ENCODE measurements around the gene IGFLR1. TPM values are rescaled to one million over a fixed set of nuclear protein-coding genes. Genes with fewer than 3 reads are reported as not detected.

The IGFLR1 gene
- total and polyA plus RNA-seq, 9 of the 15 experiments (the other 6 are each of a cell fraction or from before 2014, with no cell fraction given), result 1.0 to 14.3 (median 4.6) TPM

DNA sequence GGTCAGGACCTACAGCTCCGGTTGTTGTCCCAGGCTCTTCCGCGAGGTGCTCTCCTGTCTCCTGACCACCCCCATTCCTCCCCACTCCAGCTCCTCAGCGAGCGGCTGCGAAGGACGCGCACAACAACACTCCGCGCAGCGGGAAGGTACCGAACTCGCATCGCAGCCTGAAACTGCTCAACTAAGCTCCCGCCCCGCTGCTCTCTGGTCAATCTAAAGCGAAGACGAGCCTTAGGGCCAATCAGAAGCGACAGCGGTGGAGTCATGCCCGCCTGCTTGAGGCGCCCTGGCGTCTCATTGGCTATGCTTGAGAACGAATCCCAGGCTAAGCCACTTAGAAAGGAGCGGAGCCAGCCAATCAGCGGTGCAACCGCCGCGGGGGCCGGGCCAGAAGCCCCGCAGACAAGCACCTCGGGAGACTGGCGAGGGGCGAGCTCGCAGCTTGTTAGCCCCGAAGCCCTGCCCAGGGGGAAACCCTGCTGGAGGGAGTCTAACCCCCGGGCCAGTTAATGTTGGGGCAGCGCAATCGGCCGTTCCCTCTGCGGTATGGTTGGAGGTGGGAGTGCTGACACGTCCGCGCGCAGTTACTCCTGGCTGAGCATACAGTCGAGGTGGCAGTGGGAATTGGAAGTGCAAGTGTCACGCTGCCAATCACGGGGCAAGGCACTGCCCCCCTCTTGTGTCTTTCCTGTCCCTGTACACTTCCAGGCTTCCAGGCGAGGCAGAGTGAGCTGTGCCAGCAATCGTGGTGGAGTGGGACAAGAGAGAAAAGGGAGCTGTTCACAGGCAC is 39.8 kb downstream of the IGFLR1 start (continued):
- TF ChIP-seq SPI1 (IDR thresholded peaks at IDR 0.05; ENCODE audit: borderline replicate concordance, low read depth, low read length) (no peak), RBM39 (optimal IDR thresholded peaks at IDR 0.05; ENCODE audit: low read depth, low read length) (no peak), ERF (CRISPR knock-in tag; IDR thresholded peaks at IDR 0.05) (no peak), STAT5B (CRISPR knock-in tag; IDR thresholded peaks at IDR 0.05) (no peak), CTBP1 (IDR thresholded peaks at IDR 0.05; ENCODE audit: borderline replicate concordance) (peak; percentile 74), TEAD1 (CRISPR knock-in tag; IDR thresholded peaks at IDR 0.05) (no peak), MYC (IDR thresholded peaks at IDR 0.05; ENCODE audit: low read depth, low read length) (no peak), MYC (CRISPR knock-in tag; IDR thresholded peaks at IDR 0.05; ENCODE audit: borderline replicate concordance, low read depth) (no peak), FOXA3 (CRISPR knock-in tag; conservative IDR thresholded peaks at IDR 0.05 in 1 of 2, IDR thresholded peaks at IDR 0.05 in 1 of 2) (no peak), POLR2B (IDR thresholded peaks at IDR 0.05; ENCODE audit: low read depth, partially characterized antibody) (no peak), ZNF408 (CRISPR knock-in tag; IDR thresholded peaks at IDR 0.05; ENCODE audit: low read depth) (no peak), ZNF699 (CRISPR knock-in tag; IDR thresholded peaks at IDR 0.05; ENCODE audit: insufficient replicate concordance) (no peak), ZNF174 (CRISPR knock-in tag; IDR thresholded peaks at IDR 0.05) (no peak), U2AF1 (optimal IDR thresholded peaks at IDR 0.05; ENCODE audit: low read depth, low read length) (no peak), ZNF23 (CRISPR knock-in tag; IDR thresholded peaks at IDR 0.05) (no peak)
- TF ChIP-seq, protein P1, sequence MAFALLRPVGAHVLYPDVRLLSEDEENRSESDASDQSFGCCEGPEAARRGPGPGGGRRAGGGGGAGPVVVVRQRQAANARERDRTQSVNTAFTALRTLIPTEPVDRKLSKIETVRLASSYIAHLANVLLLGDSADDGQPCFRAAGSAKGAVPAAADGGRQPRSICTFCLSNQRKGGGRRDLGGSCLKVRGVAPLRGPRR (CRISPR knock-in tag; IDR thresholded peaks at IDR 0.05), result no peak
- TF ChIP-seq, protein P2, sequence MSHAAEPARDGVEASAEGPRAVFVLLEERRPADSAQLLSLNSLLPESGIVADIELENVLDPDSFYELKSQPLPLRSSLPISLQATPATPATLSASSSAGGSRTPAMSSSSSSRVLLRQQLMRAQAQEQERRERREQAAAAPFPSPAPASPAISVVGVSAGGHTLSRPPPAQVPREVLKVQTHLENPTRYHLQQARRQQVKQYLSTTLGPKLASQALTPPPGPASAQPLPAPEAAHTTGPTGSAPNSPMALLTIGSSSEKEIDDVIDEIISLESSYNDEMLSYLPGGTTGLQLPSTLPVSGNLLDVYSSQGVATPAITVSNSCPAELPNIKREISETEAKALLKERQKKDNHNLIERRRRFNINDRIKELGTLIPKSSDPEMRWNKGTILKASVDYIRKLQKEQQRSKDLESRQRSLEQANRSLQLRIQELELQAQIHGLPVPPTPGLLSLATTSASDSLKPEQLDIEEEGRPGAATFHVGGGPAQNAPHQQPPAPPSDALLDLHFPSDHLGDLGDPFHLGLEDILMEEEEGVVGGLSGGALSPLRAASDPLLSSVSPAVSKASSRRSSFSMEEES (CRISPR knock-in tag; IDR thresholded peaks at IDR 0.05), result no peak
- TF ChIP-seq, protein P3, sequence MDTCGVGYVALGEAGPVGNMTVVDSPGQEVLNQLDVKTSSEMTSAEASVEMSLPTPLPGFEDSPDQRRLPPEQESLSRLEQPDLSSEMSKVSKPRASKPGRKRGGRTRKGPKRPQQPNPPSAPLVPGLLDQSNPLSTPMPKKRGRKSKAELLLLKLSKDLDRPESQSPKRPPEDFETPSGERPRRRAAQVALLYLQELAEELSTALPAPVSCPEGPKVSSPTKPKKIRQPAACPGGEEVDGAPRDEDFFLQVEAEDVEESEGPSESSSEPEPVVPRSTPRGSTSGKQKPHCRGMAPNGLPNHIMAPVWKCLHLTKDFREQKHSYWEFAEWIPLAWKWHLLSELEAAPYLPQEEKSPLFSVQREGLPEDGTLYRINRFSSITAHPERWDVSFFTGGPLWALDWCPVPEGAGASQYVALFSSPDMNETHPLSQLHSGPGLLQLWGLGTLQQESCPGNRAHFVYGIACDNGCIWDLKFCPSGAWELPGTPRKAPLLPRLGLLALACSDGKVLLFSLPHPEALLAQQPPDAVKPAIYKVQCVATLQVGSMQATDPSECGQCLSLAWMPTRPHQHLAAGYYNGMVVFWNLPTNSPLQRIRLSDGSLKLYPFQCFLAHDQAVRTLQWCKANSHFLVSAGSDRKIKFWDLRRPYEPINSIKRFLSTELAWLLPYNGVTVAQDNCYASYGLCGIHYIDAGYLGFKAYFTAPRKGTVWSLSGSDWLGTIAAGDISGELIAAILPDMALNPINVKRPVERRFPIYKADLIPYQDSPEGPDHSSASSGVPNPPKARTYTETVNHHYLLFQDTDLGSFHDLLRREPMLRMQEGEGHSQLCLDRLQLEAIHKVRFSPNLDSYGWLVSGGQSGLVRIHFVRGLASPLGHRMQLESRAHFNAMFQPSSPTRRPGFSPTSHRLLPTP (IDR thresholded peaks at IDR 0.05; ENCODE audit: borderline replicate concordance, extremely low read depth, insufficient read length), result peak; percentile 27
- TF ChIP-seq, protein P4, sequence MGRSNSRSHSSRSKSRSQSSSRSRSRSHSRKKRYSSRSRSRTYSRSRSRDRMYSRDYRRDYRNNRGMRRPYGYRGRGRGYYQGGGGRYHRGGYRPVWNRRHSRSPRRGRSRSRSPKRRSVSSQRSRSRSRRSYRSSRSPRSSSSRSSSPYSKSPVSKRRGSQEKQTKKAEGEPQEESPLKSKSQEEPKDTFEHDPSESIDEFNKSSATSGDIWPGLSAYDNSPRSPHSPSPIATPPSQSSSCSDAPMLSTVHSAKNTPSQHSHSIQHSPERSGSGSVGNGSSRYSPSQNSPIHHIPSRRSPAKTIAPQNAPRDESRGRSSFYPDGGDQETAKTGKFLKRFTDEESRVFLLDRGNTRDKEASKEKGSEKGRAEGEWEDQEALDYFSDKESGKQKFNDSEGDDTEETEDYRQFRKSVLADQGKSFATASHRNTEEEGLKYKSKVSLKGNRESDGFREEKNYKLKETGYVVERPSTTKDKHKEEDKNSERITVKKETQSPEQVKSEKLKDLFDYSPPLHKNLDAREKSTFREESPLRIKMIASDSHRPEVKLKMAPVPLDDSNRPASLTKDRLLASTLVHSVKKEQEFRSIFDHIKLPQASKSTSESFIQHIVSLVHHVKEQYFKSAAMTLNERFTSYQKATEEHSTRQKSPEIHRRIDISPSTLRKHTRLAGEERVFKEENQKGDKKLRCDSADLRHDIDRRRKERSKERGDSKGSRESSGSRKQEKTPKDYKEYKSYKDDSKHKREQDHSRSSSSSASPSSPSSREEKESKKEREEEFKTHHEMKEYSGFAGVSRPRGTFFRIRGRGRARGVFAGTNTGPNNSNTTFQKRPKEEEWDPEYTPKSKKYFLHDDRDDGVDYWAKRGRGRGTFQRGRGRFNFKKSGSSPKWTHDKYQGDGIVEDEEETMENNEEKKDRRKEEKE (IDR thresholded peaks at IDR 0.05; ENCODE audit: borderline replicate concordance in 1 of 2, control insufficient read depth in 1 of 2, low read depth in 2 of 2, low read length in 1 of 2), result no peak
